ENCODE results near the gene MAML3. TPM values are rescaled to one million over a fixed set of nuclear protein-coding genes. Genes with fewer than 3 reads are reported as not detected.
A peak's percentile ranks its signal among the peaks of the same experiment; 100 is the strongest.

The MAML3 gene
- polyA plus RNA-seq, 4 donors: 1.4 to 10.3 (median 3.4) TPM

DNA sequence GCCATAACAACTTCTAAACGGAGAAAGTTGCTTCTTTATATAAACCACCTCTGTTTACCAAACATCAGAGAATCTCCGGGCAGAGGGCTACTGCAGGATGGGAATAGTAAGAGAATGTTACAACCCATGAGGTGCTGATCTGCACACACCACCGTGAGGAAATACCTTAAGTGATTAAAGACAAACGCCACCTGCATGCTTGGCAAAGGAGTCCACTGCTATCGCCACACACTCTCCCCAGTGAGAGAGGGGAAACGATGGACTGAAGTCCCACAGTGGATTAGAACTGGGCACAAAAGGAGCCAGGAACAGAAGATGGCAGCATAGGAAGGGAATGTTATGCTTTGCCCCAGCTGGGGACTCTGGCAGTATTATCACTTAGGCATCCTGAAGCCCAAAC lies 15.6 kb downstream of the MAML3 start:
- Histone ChIP-seq H3K4me1 (ENCODE audit: control insufficient read depth in 3 of 3, insufficient read depth in 2 of 3, low read depth in 1 of 3, low read length in 2 of 3) (peaks cover 2 to 22% (median 3%) of the 10 kb centered on the region in 3 donors), H3K27me3 (ENCODE audit: control insufficient read depth in 3 of 3, insufficient read depth in 3 of 3, low read length in 3 of 3) (peaks cover 0 to 2% (median 0%) of the 10 kb centered on the region in 3 donors), H3K27ac (ENCODE audit: low read depth in 1 of 3, low read length in 2 of 3) (no peak overlapping the region), H3K9me3 (ENCODE audit: control insufficient read depth in 2 of 2, insufficient read depth in 1 of 2, low read depth in 1 of 2, low read length in 1 of 2) (no peaks in the 10 kb centered on the region), H3K4me3 (ENCODE audit: low read depth in 1 of 3, low read length in 3 of 3) (no peak overlapping the region), H3K36me3 (ENCODE audit: control insufficient read depth in 3 of 3, insufficient read depth in 2 of 3, low read depth in 1 of 3, low read length in 3 of 3) (no peaks in the 10 kb centered on the region)
- DNase-seq (no peak), FAIRE-seq (no peak)
- 24 to 63% (median 41%) methylated on average over 6 of the region's 6 CpGs for WGBS, 3 donors

DNA sequence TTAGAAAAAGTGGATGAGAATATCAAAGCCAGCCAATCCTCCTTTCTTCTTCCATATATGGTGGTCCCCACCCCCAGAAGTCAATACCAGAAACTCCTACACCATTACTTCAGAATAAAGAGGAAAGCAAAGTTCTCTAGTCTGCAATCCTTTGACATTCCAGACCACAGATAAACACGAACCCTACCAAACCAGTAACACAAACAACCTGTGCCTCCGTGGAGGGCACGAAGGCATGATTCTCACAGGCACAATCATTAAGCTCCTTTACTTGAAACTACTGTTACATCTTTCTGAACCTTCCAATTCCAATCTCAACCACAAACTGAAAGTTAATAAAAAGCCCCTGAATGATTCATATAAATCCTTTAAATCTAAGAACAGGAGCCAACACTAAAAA lies 16.3 kb downstream of the MAML3 start:
- Histone ChIP-seq H3K36me3 (ENCODE audit: control insufficient read depth in 3 of 3, insufficient read depth in 2 of 3, low read depth in 1 of 3, low read length in 3 of 3) (no peaks in the 10 kb centered on the region), H3K27me3 (ENCODE audit: control insufficient read depth in 3 of 3, insufficient read depth in 3 of 3, low read length in 3 of 3) (peaks cover 0 to 2% (median 0%) of the 10 kb centered on the region in 3 donors), H3K9me3 (ENCODE audit: control insufficient read depth in 2 of 2, insufficient read depth in 1 of 2, low read depth in 1 of 2, low read length in 1 of 2) (no peaks in the 10 kb centered on the region), H3K4me3 (ENCODE audit: low read depth in 1 of 3, low read length in 3 of 3) (no peak overlapping the region), H3K4me1 (ENCODE audit: control insufficient read depth in 3 of 3, insufficient read depth in 2 of 3, low read depth in 1 of 3, low read length in 2 of 3) (peaks cover 2 to 22% (median 3%) of the 10 kb centered on the region in 3 donors), H3K27ac (ENCODE audit: low read depth in 1 of 3, low read length in 2 of 3) (peak overlapping the region in 1 of 3 donors; percentile 26)
- peak in 1 of 2 donors; percentile 67 for DNase-seq
- WGBS, 3 donors: 6 to 40% (median 34%) methylated on average over 3 of the region's 3 CpGs
- no peak for FAIRE-seq

DNA sequence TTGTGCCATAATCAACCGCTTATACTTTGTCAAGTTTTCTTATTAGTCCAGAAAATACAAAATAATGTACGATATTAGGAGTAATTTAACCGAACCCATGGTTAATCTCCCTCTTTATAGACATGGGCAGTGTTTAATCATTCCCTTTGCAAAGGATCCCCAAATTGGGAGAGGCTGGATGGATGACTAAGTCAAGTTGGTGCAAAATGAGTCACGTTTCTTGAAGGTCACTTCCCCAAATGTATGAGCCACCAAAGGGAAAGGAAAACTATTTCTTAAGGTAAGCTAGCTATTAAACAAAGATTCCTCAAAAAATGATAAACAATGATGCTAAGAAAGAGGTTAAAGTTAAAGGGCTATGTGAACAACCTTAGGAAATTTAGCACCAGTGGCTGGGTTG lies 17.5 kb downstream of the MAML3 start:
- Histone ChIP-seq H3K27me3 (ENCODE audit: control insufficient read depth in 3 of 3, insufficient read depth in 3 of 3, low read length in 3 of 3) (peaks cover 0 to 2% (median 0%) of the 10 kb centered on the region in 3 donors), H3K4me1 (ENCODE audit: control insufficient read depth in 3 of 3, insufficient read depth in 2 of 3, low read depth in 1 of 3, low read length in 2 of 3) (peaks cover 2 to 22% (median 3%) of the 10 kb centered on the region in 3 donors), H3K9me3 (ENCODE audit: control insufficient read depth in 2 of 2, insufficient read depth in 1 of 2, low read depth in 1 of 2, low read length in 1 of 2) (no peaks in the 10 kb centered on the region), H3K36me3 (ENCODE audit: control insufficient read depth in 3 of 3, insufficient read depth in 2 of 3, low read depth in 1 of 3, low read length in 3 of 3) (peaks cover 0 to 2% (median 2%) of the 10 kb centered on the region in 3 donors), H3K4me3 (ENCODE audit: low read depth in 1 of 3, low read length in 3 of 3) (no peak overlapping the region), H3K27ac (ENCODE audit: low read depth in 1 of 3, low read length in 2 of 3) (no peak overlapping the region)
- FAIRE-seq (no peak), DNase-seq (no peak)
- 79 to 81% (median 81%) methylated on average over 4 of the region's 4 CpGs for WGBS, 3 donors

DNA sequence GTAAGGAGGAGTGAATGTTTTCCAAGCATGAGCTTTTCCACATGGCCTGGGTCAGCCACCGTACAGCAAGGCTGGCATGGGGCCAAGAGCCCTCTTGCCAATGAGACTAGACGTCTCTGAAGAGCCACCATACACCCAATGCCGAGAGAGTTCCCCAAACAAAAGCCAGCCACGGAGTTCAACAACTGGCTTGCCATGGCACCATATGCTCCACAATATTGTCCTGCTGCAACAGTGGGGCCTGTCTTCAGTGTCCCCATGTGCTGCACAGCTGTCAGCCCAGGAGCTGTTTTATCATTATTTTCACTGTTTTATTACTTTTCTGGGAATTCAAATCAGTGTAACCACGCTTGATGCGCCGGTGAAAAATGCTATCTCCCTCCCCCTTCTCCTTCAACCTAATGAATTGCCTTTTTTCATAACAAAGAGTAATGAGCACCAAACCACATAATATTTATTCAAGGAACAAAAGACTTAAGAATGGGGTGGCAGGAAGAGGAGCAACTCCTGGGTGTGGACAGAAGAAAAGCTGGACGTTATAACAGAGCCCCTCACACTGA lies 18.4 kb downstream of the MAML3 start:
- Histone ChIP-seq H3K9me3 (ENCODE audit: control insufficient read depth in 2 of 2, insufficient read depth in 1 of 2, low read depth in 1 of 2, low read length in 1 of 2) (no peaks in the 10 kb centered on the region), H3K4me1 (ENCODE audit: control insufficient read depth in 3 of 3, insufficient read depth in 2 of 3, low read depth in 1 of 3, low read length in 2 of 3) (peaks cover 2 to 15% (median 3%) of the 10 kb centered on the region in 3 donors), H3K27me3 (ENCODE audit: control insufficient read depth in 3 of 3, insufficient read depth in 3 of 3, low read length in 3 of 3) (peaks cover 0 to 2% (median 0%) of the 10 kb centered on the region in 3 donors), H3K4me3 (ENCODE audit: low read depth in 1 of 3, low read length in 3 of 3) (no peak overlapping the region), H3K27ac (ENCODE audit: low read depth in 1 of 3, low read length in 2 of 3) (no peak overlapping the region), H3K36me3 (ENCODE audit: control insufficient read depth in 3 of 3, insufficient read depth in 2 of 3, low read depth in 1 of 3, low read length in 3 of 3) (peaks cover 0 to 3% (median 2%) of the 10 kb centered on the region in 3 donors)
- WGBS, 3 donors: 62 to 81% (median 76%) methylated on average over 8 of the region's 8 CpGs
- DNase-seq (peak in 1 of 2 donors; percentile 44), FAIRE-seq (no peak)

DNA sequence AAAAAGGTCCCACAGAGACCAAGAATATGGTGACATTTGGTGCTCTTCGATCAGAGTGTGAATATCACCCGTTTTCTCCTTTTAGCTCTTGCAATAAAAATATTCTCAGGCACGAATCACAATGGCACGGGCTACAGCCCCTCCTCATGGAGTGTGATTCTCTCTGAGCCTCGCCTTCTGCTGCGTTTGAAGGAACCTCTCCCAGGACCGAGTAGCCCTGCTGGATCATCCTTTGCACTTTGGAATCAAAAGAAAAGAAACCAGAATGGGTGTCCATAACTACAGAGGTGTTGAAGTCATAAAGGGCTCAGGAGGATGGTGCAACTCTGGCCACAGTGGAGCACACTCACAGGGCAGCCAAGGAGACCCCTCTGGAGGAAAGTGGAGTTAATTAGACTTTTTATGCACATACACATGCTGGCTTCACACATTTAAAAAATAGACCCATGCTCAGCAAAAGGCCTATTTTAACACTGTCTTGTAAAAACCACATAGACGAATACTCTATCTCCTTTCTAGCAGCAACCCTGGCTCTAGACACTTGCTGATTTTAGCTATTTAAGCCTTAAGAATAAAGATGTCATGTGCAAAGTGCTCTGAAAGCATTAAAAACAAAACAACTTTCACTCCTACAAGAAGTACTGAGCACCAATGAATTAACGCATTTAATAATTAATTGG lies 19.1 kb downstream of the MAML3 start:
- Histone ChIP-seq H3K9me3 (ENCODE audit: control insufficient read depth in 2 of 2, insufficient read depth in 1 of 2, low read depth in 1 of 2, low read length in 1 of 2) (no peaks in the 10 kb centered on the region), H3K36me3 (ENCODE audit: control insufficient read depth in 3 of 3, insufficient read depth in 2 of 3, low read depth in 1 of 3, low read length in 3 of 3) (peaks cover 0 to 3% (median 2%) of the 10 kb centered on the region in 3 donors), H3K27ac (ENCODE audit: low read depth in 1 of 3, low read length in 2 of 3) (no peak overlapping the region), H3K4me3 (ENCODE audit: low read depth in 1 of 3, low read length in 3 of 3) (no peak overlapping the region), H3K4me1 (ENCODE audit: control insufficient read depth in 3 of 3, insufficient read depth in 2 of 3, low read depth in 1 of 3, low read length in 2 of 3) (peaks cover 2 to 12% (median 3%) of the 10 kb centered on the region in 3 donors), H3K27me3 (ENCODE audit: control insufficient read depth in 3 of 3, insufficient read depth in 3 of 3, low read length in 3 of 3) (peaks cover 0 to 2% (median 0%) of the 10 kb centered on the region in 3 donors)
- WGBS, 3 donors: 71 to 78% (median 77%) methylated on average over 9 of the region's 9 CpGs
- FAIRE-seq (no peak), DNase-seq (peak in 1 of 2 donors; percentile 72)

DNA sequence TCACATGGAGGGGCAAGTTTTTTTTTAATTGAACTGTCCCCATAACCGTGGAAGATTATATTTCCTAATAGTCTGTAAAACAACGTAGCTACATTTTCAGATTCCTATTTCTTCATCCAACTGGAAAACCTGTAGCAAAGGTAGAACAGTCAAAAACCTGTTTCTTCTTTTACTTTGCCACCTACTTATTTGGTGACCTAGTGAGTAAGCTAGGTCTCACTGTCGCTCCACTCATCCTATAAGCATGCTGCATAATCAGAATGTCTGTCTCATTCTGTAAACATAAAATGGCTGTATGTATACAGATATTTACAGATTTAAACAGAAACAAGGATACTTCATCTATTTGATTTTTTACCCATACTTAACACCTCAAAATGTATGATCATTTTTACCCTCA lies 20.4 kb downstream of the MAML3 start:
- DNase-seq: no peak
- Histone ChIP-seq H3K36me3 (ENCODE audit: control insufficient read depth in 3 of 3, insufficient read depth in 2 of 3, low read depth in 1 of 3, low read length in 3 of 3) (peaks cover 0 to 5% (median 2%) of the 10 kb centered on the region in 3 donors), H3K9me3 (ENCODE audit: control insufficient read depth in 2 of 2, insufficient read depth in 1 of 2, low read depth in 1 of 2, low read length in 1 of 2) (no peaks in the 10 kb centered on the region), H3K4me1 (ENCODE audit: control insufficient read depth in 3 of 3, insufficient read depth in 2 of 3, low read depth in 1 of 3, low read length in 2 of 3) (peaks cover 2 to 12% (median 3%) of the 10 kb centered on the region in 3 donors), H3K27me3 (ENCODE audit: control insufficient read depth in 3 of 3, insufficient read depth in 3 of 3, low read length in 3 of 3) (peaks cover 0 to 2% (median 0%) of the 10 kb centered on the region in 3 donors), H3K27ac (ENCODE audit: low read depth in 1 of 3, low read length in 2 of 3) (no peak overlapping the region), H3K4me3 (ENCODE audit: low read depth in 1 of 3, low read length in 3 of 3) (no peak overlapping the region)
- WGBS, 3 donors: 89 to 94% (median 92%) methylated on average over 3 of the region's 3 CpGs
- no peak for FAIRE-seq

DNA sequence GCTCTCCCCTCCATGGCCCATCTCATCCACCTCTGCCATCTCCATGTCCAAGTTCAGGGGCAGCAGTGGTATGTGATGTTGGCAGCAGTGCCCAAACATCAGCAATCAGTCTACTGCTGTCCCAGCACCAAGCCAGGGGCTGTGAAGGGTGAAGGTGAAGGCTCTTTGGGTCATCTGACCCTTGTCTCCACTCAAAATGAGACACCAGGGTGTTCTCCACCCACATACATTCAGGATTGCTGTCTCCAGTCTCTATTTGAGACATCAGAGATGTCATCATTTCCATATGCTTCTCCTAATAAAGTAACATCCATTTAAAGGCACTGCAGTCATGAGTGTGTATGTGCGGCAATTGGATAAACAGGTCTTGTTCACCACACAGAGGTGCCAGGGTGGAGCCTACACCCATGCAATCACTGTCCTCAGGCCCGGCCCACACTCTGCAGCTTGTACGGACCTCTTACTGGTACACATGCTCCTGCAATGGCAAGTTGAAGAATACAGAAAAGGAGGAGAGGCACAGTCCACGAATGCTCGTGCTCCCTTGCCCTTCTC lies 22.2 kb downstream of the MAML3 start:
- DNase-seq (no peak), FAIRE-seq (no peak)
- H3K9me3 ChIP-seq (ENCODE audit: control insufficient read depth in 2 of 2, insufficient read depth in 1 of 2, low read depth in 1 of 2, low read length in 1 of 2): no peaks in the 10 kb centered on the region
- peaks cover 0 to 11% (median 2%) of the 10 kb centered on the region in 3 donors for H3K36me3 ChIP-seq (ENCODE audit: control insufficient read depth in 3 of 3, insufficient read depth in 2 of 3, low read depth in 1 of 3, low read length in 3 of 3)
- H3K27me3 ChIP-seq (ENCODE audit: control insufficient read depth in 3 of 3, insufficient read depth in 3 of 3, low read length in 3 of 3): no peaks in the 10 kb centered on the region
- peaks cover 0 to 12% (median 0%) of the 10 kb centered on the region in 3 donors for H3K4me1 ChIP-seq (ENCODE audit: control insufficient read depth in 3 of 3, insufficient read depth in 2 of 3, low read depth in 1 of 3, low read length in 2 of 3)
- 92 to 94% (median 93%) methylated on average over 5 of the region's 5 CpGs for WGBS, 3 donors
- H3K4me3 ChIP-seq (ENCODE audit: low read depth in 1 of 3, low read length in 3 of 3): no peak overlapping the region
- no peak overlapping the region for H3K27ac ChIP-seq (ENCODE audit: low read depth in 1 of 3, low read length in 2 of 3)

DNA sequence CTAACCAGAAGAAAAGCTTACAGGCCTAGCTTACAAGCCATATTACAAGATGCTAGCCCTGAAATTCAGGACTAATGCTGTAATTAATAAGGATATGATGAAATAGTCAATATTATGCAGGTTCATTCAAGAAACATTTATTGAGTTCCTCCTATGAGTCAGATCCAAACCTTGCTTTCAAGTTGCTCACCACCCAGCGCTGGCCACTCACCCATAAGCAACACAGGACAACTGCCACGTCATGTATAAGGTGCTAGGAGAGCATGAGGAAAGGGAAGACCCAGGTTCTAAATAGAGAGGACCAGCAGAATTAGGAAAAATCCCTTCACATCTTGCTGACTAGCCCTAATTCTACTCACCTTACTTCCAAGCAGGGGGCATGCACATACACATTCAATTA lies 23.3 kb downstream of the MAML3 start:
- FAIRE-seq (no peak), DNase-seq (no peak)
- Histone ChIP-seq H3K27ac (ENCODE audit: low read depth in 1 of 3, low read length in 2 of 3) (no peak overlapping the region), H3K9me3 (ENCODE audit: control insufficient read depth in 2 of 2, insufficient read depth in 1 of 2, low read depth in 1 of 2, low read length in 1 of 2) (no peaks in the 10 kb centered on the region), H3K27me3 (ENCODE audit: control insufficient read depth in 3 of 3, insufficient read depth in 3 of 3, low read length in 3 of 3) (no peaks in the 10 kb centered on the region), H3K4me1 (ENCODE audit: control insufficient read depth in 3 of 3, insufficient read depth in 2 of 3, low read depth in 1 of 3, low read length in 2 of 3) (peaks cover 0 to 12% (median 0%) of the 10 kb centered on the region in 3 donors), H3K4me3 (ENCODE audit: low read depth in 1 of 3, low read length in 3 of 3) (no peak overlapping the region), H3K36me3 (ENCODE audit: control insufficient read depth in 3 of 3, insufficient read depth in 2 of 3, low read depth in 1 of 3, low read length in 3 of 3) (peaks cover 0 to 11% (median 2%) of the 10 kb centered on the region in 3 donors)
- 68 to 86% (median 72%) methylated on average over 2 of the region's 2 CpGs for WGBS, 3 donors
